T-helper 2 cell treated with Interferon-gamma antibody and Interleukin-4, amounts not matched to agents 5 μg/mL and 100 μg/mL, for 36 hours (primary cell): Measurements from ENCODE around the gene GREM1.

ENCODE experiments used
- DNase-seq: peaks from one replicate; pipeline ENCODE4 v3.0.0; 2021; ENCODE audit warnings: low spot score
- H3K27ac Mint-ChIP-seq: one replicate; pipeline ENCODE4 v1.8.0; 2021; ENCODE audit warnings: mild to moderate bottlenecking, mixed read lengths
- H3K27me3 Mint-ChIP-seq: one replicate; pipeline ENCODE4 v1.8.0; 2021; ENCODE audit warnings: low read depth, mixed read lengths
- H3K36me3 Mint-ChIP-seq: one replicate; pipeline ENCODE4 v1.8.0; 2021; ENCODE audit warnings: low read depth, mixed read lengths
- H3K4me1 Mint-ChIP-seq: one replicate; pipeline ENCODE4 v1.8.0; 2021; ENCODE audit warnings: low read depth, mixed read lengths
- H3K4me3 Mint-ChIP-seq: one replicate; pipeline ENCODE4 v1.8.0; 2022; ENCODE audit warnings: mild to moderate bottlenecking, moderate library complexity, mixed read lengths
- H3K9me3 Mint-ChIP-seq: one replicate; pipeline ENCODE4 v1.8.0; 2021; ENCODE audit warnings: mixed read lengths

Gene GREM1

DNA sequence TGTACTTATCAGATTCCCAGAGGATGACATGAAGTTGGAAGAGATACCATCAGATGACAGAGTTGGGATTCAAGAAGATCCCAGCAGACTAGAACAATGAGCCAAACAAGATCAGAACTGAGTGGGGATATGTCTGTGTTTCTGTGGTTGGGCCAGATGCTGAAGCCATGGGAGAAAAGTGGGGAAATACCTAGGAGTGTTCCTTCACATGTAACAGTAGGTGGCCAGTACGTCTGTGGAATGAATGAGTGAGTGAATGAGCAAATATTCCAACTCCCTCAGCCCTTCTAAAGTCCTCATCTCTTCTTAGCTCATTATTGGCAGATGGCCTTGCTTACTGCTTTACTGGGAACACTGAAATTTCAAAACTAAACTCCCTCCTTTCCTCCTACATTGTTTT is 32.2 kb upstream of the GREM1 start:
- Mint-ChIP-seq H3K4me3 (no peak overlapping the region), H3K9me3 (no peaks in the 10 kb centered on the region), H3K4me1 (peaks cover 9% of the 10 kb centered on the region), H3K27ac (no peak overlapping the region), H3K36me3 (no peaks in the 10 kb centered on the region), H3K27me3 (no peaks in the 10 kb centered on the region)
- DNase-seq: no peak

DNA sequence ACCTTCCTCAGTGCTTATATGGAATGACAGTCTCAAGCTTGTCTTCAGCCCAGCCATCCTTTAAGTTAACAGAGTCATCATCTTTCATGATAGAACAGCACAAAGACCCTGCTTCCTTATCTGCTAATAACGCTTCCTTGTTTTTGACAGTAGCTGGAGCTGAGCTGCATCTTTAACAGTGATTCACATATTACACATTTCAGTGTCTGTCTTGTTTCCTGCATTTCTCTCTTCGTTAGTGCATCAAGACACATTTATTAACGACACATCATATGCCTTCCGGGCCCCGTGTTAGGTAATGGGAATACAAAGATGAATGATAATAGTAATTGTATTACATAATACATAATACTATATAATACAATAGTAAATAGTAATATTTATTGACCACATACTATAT is 30.2 kb upstream of the GREM1 start:
- H3K4me1 Mint-ChIP-seq: peaks cover 9% of the 10 kb centered on the region
- no peaks in the 10 kb centered on the region for H3K27me3 Mint-ChIP-seq
- no peaks in the 10 kb centered on the region for H3K9me3 Mint-ChIP-seq
- H3K27ac Mint-ChIP-seq: no peak overlapping the region
- no peak for DNase-seq
- no peak overlapping the region for H3K4me3 Mint-ChIP-seq
- no peaks in the 10 kb centered on the region for H3K36me3 Mint-ChIP-seq

GRCh38 chr15:32688151-32688639 is 29.6 kb upstream of the GREM1 start:
- H3K27ac Mint-ChIP-seq: no peak overlapping the region
- no peaks in the 10 kb centered on the region for H3K36me3 Mint-ChIP-seq
- H3K4me1 Mint-ChIP-seq: peaks cover 9% of the 10 kb centered on the region
- no peaks in the 10 kb centered on the region for H3K27me3 Mint-ChIP-seq
- no peak for DNase-seq
- no peak overlapping the region for H3K4me3 Mint-ChIP-seq
- no peaks in the 10 kb centered on the region for H3K9me3 Mint-ChIP-seq

GRCh38 chr15:32690941-32691688 is 26.7 kb upstream of the GREM1 start:
- H3K27me3 Mint-ChIP-seq: no peaks in the 10 kb centered on the region
- no peaks in the 10 kb centered on the region for H3K4me1 Mint-ChIP-seq
- H3K36me3 Mint-ChIP-seq: no peaks in the 10 kb centered on the region
- DNase-seq: no peak
- H3K4me3 Mint-ChIP-seq: no peak overlapping the region
- no peak overlapping the region for H3K27ac Mint-ChIP-seq
- no peaks in the 10 kb centered on the region for H3K9me3 Mint-ChIP-seq

DNA sequence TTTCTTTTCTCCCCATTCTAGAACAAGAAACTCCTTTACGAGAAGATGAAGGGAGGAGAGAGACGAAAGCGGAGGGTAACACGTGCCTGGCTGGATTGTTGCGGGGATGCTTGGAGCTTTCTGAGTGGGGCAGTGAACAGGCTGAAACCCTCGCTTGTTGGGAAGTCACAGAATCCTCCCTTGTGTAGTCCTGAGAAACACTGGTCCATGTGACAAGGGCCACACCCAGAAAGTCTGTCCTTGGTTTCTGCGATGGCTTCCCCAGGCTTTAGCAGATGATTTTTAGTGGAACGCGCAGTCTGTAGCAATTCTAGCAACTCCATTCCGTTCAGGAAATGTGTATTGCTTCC is 26.1 kb upstream of the GREM1 start:
- Mint-ChIP-seq H3K27me3 (no peaks in the 10 kb centered on the region), H3K4me3 (no peak overlapping the region), H3K36me3 (no peaks in the 10 kb centered on the region)

GRCh38 chr15:32692286-32692685 is 25.5 kb upstream of the GREM1 start:
- DNase-seq: no peak
- H3K27me3 Mint-ChIP-seq: no peaks in the 10 kb centered on the region
- no peaks in the 10 kb centered on the region for H3K4me1 Mint-ChIP-seq
- H3K4me3 Mint-ChIP-seq: no peak overlapping the region
- H3K36me3 Mint-ChIP-seq: no peaks in the 10 kb centered on the region
- H3K9me3 Mint-ChIP-seq: no peaks in the 10 kb centered on the region
- H3K27ac Mint-ChIP-seq: no peak overlapping the region

More for the DNA sequence above, 26.1 kb upstream of the GREM1 start:
- Mint-ChIP-seq H3K9me3 (no peaks in the 10 kb centered on the region), H3K4me1 (no peaks in the 10 kb centered on the region), H3K27ac (no peak overlapping the region)
- no peak for DNase-seq

GRCh38 chr15:32694222-32694983 is 23.4 kb upstream of the GREM1 start:
- H3K9me3 Mint-ChIP-seq: no peaks in the 10 kb centered on the region
- H3K4me1 Mint-ChIP-seq: no peaks in the 10 kb centered on the region
- DNase-seq: no peak
- H3K27me3 Mint-ChIP-seq: peaks cover 5% of the 10 kb centered on the region
- H3K4me3 Mint-ChIP-seq: no peak overlapping the region
- no peaks in the 10 kb centered on the region for H3K36me3 Mint-ChIP-seq
- H3K27ac Mint-ChIP-seq: no peak overlapping the region

GRCh38 chr15:32698773-32699390 is 18.9 kb upstream of the GREM1 start:
- no peaks in the 10 kb centered on the region for H3K9me3 Mint-ChIP-seq
- no peak overlapping the region for H3K27ac Mint-ChIP-seq
- no peaks in the 10 kb centered on the region for H3K36me3 Mint-ChIP-seq
- no peak overlapping the region for H3K4me3 Mint-ChIP-seq
- no peak for DNase-seq
- peaks cover 13% of the 10 kb centered on the region for H3K27me3 Mint-ChIP-seq
- no peaks in the 10 kb centered on the region for H3K4me1 Mint-ChIP-seq

DNA sequence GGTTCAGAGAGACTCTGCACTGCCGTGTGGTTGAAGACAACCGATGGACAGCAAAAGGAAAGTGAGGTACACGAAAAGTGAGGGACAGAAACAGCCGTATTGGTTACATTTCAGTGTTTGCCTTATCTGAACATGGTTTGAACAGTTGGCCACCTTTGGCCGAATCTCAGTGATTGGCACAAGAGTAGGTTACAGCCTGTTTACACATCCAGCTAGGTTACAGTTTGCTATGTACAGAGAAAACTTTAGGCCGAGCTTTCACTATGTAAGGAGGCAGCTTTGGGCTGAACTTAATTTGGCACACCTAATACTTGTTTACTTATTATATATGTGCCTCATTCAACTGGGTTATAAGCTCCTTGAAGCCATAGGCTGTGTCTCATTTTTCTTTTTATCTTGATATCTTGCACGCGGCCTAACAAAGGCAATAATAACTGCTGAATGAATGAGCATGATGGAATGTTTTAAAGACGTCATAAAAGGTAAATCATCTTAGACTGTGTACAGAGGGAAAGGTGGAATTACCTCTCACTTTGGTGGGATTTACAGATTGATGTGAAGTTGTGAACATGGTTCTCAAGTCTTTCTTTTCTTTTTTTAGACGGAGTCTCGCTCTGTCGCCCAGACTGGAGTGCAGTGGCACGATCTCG is 17.2 kb upstream of the GREM1 start:
- Mint-ChIP-seq H3K9me3 (no peaks in the 10 kb centered on the region), H3K36me3 (no peaks in the 10 kb centered on the region), H3K4me3 (no peak overlapping the region), H3K4me1 (no peaks in the 10 kb centered on the region), H3K27me3 (peaks cover 15% of the 10 kb centered on the region), H3K27ac (no peak overlapping the region)
- DNase-seq: no peak

- no peak overlapping the region for H3K4me3 Mint-ChIP-seq
- no peaks in the 10 kb centered on the region for H3K9me3 Mint-ChIP-seq
- no peaks in the 10 kb centered on the region for H3K36me3 Mint-ChIP-seq
- DNase-seq: no peak
- no peak overlapping the region for H3K27ac Mint-ChIP-seq
- H3K4me1 Mint-ChIP-seq: no peaks in the 10 kb centered on the region
- peaks cover 21% of the 10 kb centered on the region for H3K27me3 Mint-ChIP-seq
These were observed 15.9 kb upstream of the GREM1 start for GRCh38 chr15:32701863-32702262.

GRCh38 chr15:32704395-32704981 is 13.3 kb upstream of the GREM1 start:
- Mint-ChIP-seq H3K27me3 (peaks cover 26% of the 10 kb centered on the region), H3K9me3 (no peaks in the 10 kb centered on the region), H3K4me1 (no peaks in the 10 kb centered on the region), H3K4me3 (no peak overlapping the region), H3K27ac (no peak overlapping the region), H3K36me3 (no peaks in the 10 kb centered on the region)
- DNase-seq: no peak

GRCh38 chr15:32705446-32705845 is 12.4 kb upstream of the GREM1 start:
- H3K36me3 Mint-ChIP-seq: no peaks in the 10 kb centered on the region
- peaks cover 27% of the 10 kb centered on the region for H3K27me3 Mint-ChIP-seq
- no peaks in the 10 kb centered on the region for H3K9me3 Mint-ChIP-seq
- no peak overlapping the region for H3K27ac Mint-ChIP-seq
- no peak overlapping the region for H3K4me3 Mint-ChIP-seq
- H3K4me1 Mint-ChIP-seq: no peaks in the 10 kb centered on the region
- DNase-seq: no peak

- Mint-ChIP-seq H3K4me1 (no peaks in the 10 kb centered on the region), H3K4me3 (no peak overlapping the region), H3K36me3 (no peaks in the 10 kb centered on the region), H3K27ac (no peak overlapping the region), H3K9me3 (no peaks in the 10 kb centered on the region), H3K27me3 (peaks cover 27% of the 10 kb centered on the region)
- DNase-seq: no peak
These were observed 11.1 kb upstream of the GREM1 start for GRCh38 chr15:32706704-32707103.
